ENCODE measurements around the gene TPBGL. TPM values are rescaled to one million over a fixed set of nuclear protein-coding genes. Genes with fewer than 3 reads are reported as not detected.

The TPBGL gene
- total and polyA plus RNA-seq, 4 donors = 0.11 to 0.58 (median 0.33) TPM

GRCh38 chr11:75289511-75289760, 48.9 kb downstream of the TPBGL start:
- TF ChIP-seq CTCF (IDR thresholded peaks at IDR 0.05; ENCODE audit: control extremely low read depth, extremely low read depth) = no peak
- peaks cover 0 to 9% (median 0%) of the 10 kb centered on the region in 5 donors for H3K4me1 ChIP-seq (ENCODE audit: control insufficient read depth in 5 of 5, insufficient read depth in 5 of 5, low read length in 5 of 5)
- no peak for DNase-seq
- H3K27me3 ChIP-seq (ENCODE audit: control insufficient read depth in 3 of 3, insufficient read depth in 3 of 3, low read length in 2 of 3) = no peaks in the 10 kb centered on the region
- no peak for ATAC-seq (ENCODE audit: insufficient read depth, low FRiP score)
- peaks cover 0 to 39% (median 20%) of the 10 kb centered on the region in 4 donors for H3K36me3 ChIP-seq (ENCODE audit: control insufficient read depth in 4 of 4, insufficient read depth in 4 of 4, low read length in 4 of 4)
- H3K9me3 ChIP-seq (ENCODE audit: control insufficient read depth in 4 of 4, insufficient read depth in 3 of 4, low read length in 3 of 4) = peaks cover 0 to 2% (median 0%) of the 10 kb centered on the region in 4 donors
- 81 to 87% methylated on average over 6 of the region's 6 CpGs for WGBS, 2 donors
- H3K27ac ChIP-seq (ENCODE audit: low read depth in 1 of 2, low read length in 1 of 2) = no peak overlapping the region
- no peak overlapping the region for H3K4me3 ChIP-seq
- no peak overlapping the region for H3K9ac ChIP-seq (ENCODE audit: insufficient read depth in 1 of 2, low read length in 2 of 2)

GRCh38 chr11:75289919-75290318, 49.3 kb downstream of the TPBGL start:
- H3K36me3 ChIP-seq (ENCODE audit: control insufficient read depth in 4 of 4, insufficient read depth in 4 of 4, low read length in 4 of 4) = peaks cover 0 to 39% (median 20%) of the 10 kb centered on the region in 4 donors
- 93 to 96% methylated on average over 12 of the region's 12 CpGs for WGBS, 2 donors
- no peak overlapping the region for H3K9ac ChIP-seq (ENCODE audit: insufficient read depth in 1 of 2, low read length in 2 of 2)
- H3K9me3 ChIP-seq (ENCODE audit: control insufficient read depth in 4 of 4, insufficient read depth in 3 of 4, low read length in 3 of 4) = peaks cover 0 to 2% (median 0%) of the 10 kb centered on the region in 4 donors
- TF ChIP-seq CTCF (IDR thresholded peaks at IDR 0.05; ENCODE audit: control extremely low read depth, extremely low read depth) = no peak
- DNase-seq = no peak
- H3K4me1 ChIP-seq (ENCODE audit: control insufficient read depth in 5 of 5, insufficient read depth in 5 of 5, low read length in 5 of 5) = peaks cover 0 to 9% (median 0%) of the 10 kb centered on the region in 5 donors
- H3K27me3 ChIP-seq (ENCODE audit: control insufficient read depth in 3 of 3, insufficient read depth in 3 of 3, low read length in 2 of 3) = no peaks in the 10 kb centered on the region
- H3K4me3 ChIP-seq = no peak overlapping the region
- ATAC-seq (ENCODE audit: insufficient read depth, low FRiP score) = no peak
- no peak overlapping the region for H3K27ac ChIP-seq (ENCODE audit: low read depth in 1 of 2, low read length in 1 of 2)

GRCh38 chr11:75291741-75292140, 51.2 kb downstream of the TPBGL start:
- no peak for TF ChIP-seq CTCF (IDR thresholded peaks at IDR 0.05; ENCODE audit: control extremely low read depth, extremely low read depth)
- H3K4me1 ChIP-seq (ENCODE audit: control insufficient read depth in 5 of 5, insufficient read depth in 5 of 5, low read length in 5 of 5) = peaks cover 0 to 9% (median 0%) of the 10 kb centered on the region in 5 donors
- H3K9me3 ChIP-seq (ENCODE audit: control insufficient read depth in 4 of 4, insufficient read depth in 3 of 4, low read length in 3 of 4) = peaks cover 0 to 2% (median 0%) of the 10 kb centered on the region in 4 donors
- H3K27me3 ChIP-seq (ENCODE audit: control insufficient read depth in 3 of 3, insufficient read depth in 3 of 3, low read length in 2 of 3) = no peaks in the 10 kb centered on the region
- H3K4me3 ChIP-seq = no peak overlapping the region
- peaks cover 0 to 30% (median 16%) of the 10 kb centered on the region in 4 donors for H3K36me3 ChIP-seq (ENCODE audit: control insufficient read depth in 4 of 4, insufficient read depth in 4 of 4, low read length in 4 of 4)
- WGBS, 2 donors = 96 to 98% methylated on average over 6 of the region's 6 CpGs
- ATAC-seq (ENCODE audit: insufficient read depth, low FRiP score) = no peak
- peak overlapping the region in 1 of 2 donors; percentile 34 for H3K27ac ChIP-seq (ENCODE audit: low read depth in 1 of 2, low read length in 1 of 2)
- H3K9ac ChIP-seq (ENCODE audit: insufficient read depth in 1 of 2, low read length in 2 of 2) = no peak overlapping the region
- no peak for DNase-seq

- H3K27me3 ChIP-seq (ENCODE audit: control insufficient read depth in 3 of 3, insufficient read depth in 3 of 3, low read length in 2 of 3) = no peaks in the 10 kb centered on the region
- ATAC-seq (ENCODE audit: insufficient read depth, low FRiP score) (no peak), DNase-seq (no peak)
- WGBS, 2 donors = 68 to 82% methylated on average over 3 of the region's 3 CpGs
- peak overlapping the region in 1 of 2 donors; percentile 54 for H3K27ac ChIP-seq (ENCODE audit: low read depth in 1 of 2, low read length in 1 of 2)
- peaks cover 0 to 2% (median 0%) of the 10 kb centered on the region in 4 donors for H3K9me3 ChIP-seq (ENCODE audit: control insufficient read depth in 4 of 4, insufficient read depth in 3 of 4, low read length in 3 of 4)
- H3K36me3 ChIP-seq (ENCODE audit: control insufficient read depth in 4 of 4, insufficient read depth in 4 of 4, low read length in 4 of 4) = peaks cover 0 to 25% (median 11%) of the 10 kb centered on the region in 4 donors
- peaks cover 0 to 9% (median 0%) of the 10 kb centered on the region in 5 donors for H3K4me1 ChIP-seq (ENCODE audit: control insufficient read depth in 5 of 5, insufficient read depth in 5 of 5, low read length in 5 of 5)
- no peak overlapping the region for H3K4me3 ChIP-seq
- TF ChIP-seq CTCF (IDR thresholded peaks at IDR 0.05; ENCODE audit: control extremely low read depth, extremely low read depth) = no peak
- no peak overlapping the region for H3K9ac ChIP-seq (ENCODE audit: insufficient read depth in 1 of 2, low read length in 2 of 2)
Observed at GRCh38 chr11:75292943-75293342, 52.4 kb downstream of the TPBGL start.

Measured in lung (tissue), 12 donors.